Breast epithelium (tissue), 4 donors: ENCODE data around the gene SGSH. TPM values are rescaled to one million over a fixed set of nuclear protein-coding genes. Genes with fewer than 3 reads are reported as not detected.
A peak's percentile ranks its signal among the peaks of the same experiment; 100 is the strongest.

ENCODE experiments used
- DNase-seq, 2 donors: peaks; one replicate each; pipeline ENCODE4 v3.0.0-alpha.2; 2019; ENCODE audit warnings: low spot score in 2 of 2
- H3K27ac ChIP-seq, 2 donors: fragments of 200-600 bp; sonication (generic) in 1 of 2; one replicate each; pipeline ENCODE4 v1.5.1; 2016 to 2019; ENCODE audit warnings: mild to moderate bottlenecking in 1 of 2
- H3K27me3 ChIP-seq, 2 donors: fragments of 200-600 bp; sonication (generic) in 1 of 2; one replicate each; pipeline versions ENCODE4 v1.5.1 to v1.6.0; 2017 to 2019; ENCODE audit warnings: control low read depth in 1 of 2, mild to moderate bottlenecking in 1 of 2
- H3K36me3 ChIP-seq: fragments of 200-600 bp; one replicate; pipeline ENCODE4 v1.5.1; 2019
- H3K4me1 ChIP-seq, 2 donors: fragments of 200-600 bp; sonication (generic); one replicate each; pipeline ENCODE4 v1.5.1; 2016 to 2019; ENCODE audit warnings: control low read depth in 1 of 2
- H3K4me3 ChIP-seq, 3 donors: fragments of 200-600 bp; sonication (generic); 1 replicate in 2 of 3; 2 replicates in 1 of 3; pipeline ENCODE4 v1.5.1; 2016 to 2019; ENCODE audit warnings: mild to moderate bottlenecking in 3 of 3, moderate library complexity in 2 of 3
- H3K9me3 ChIP-seq, 2 donors: fragments of 200-600 bp; sonication (generic) in 1 of 2; one replicate each; pipeline ENCODE4 v1.5.1; 2016 to 2019; ENCODE audit warnings: control low read depth in 1 of 2
- POLR2A ChIP-seq: fragments of 450-650 bp; IDR thresholded peaks from one replicate; pipeline ENCODE4 v1.6.1; 2016; ENCODE audit warnings: antibody characterized with exemption, mild to moderate bottlenecking, moderate library complexity
- POLR2AphosphoS5 ChIP-seq, 3 donors: sonication (generic); formaldehyde crosslinking; IDR thresholded peaks; one replicate each; pipeline ENCODE4 v1.6.1; 2017; ENCODE audit warnings: antibody characterized with exemption in 3 of 3
- intact Hi-C: fragments of 100-400 bp; cut with DNase I; formaldehyde crosslinking; loops from one replicate; pipeline ENCODE4 v1.15.1; 2023; ENCODE audit warnings: low total_unique reads
- total RNA-seq, 3 donors: library from RNA; depleted of rRNA; stranded (reverse); fragments of >200 nt; gene quantifications; one replicate each; pipeline ENCODE4 v1.1.0, GENCODE V29; 2016
- TF ChIP-seq, protein P1 (sequence below), 3 donors: fragments of 450-650 bp; IDR thresholded peaks; one replicate each; pipeline ENCODE4 v1.5.1; 2016 to 2017; ENCODE audit warnings: antibody characterized with exemption in 3 of 3, mild to moderate bottlenecking in 3 of 3, moderate library complexity in 3 of 3

Gene SGSH
- total RNA-seq, 3 donors from 2014 or later, result 28.3 to 38.1 (median 32.1) TPM

DNA sequence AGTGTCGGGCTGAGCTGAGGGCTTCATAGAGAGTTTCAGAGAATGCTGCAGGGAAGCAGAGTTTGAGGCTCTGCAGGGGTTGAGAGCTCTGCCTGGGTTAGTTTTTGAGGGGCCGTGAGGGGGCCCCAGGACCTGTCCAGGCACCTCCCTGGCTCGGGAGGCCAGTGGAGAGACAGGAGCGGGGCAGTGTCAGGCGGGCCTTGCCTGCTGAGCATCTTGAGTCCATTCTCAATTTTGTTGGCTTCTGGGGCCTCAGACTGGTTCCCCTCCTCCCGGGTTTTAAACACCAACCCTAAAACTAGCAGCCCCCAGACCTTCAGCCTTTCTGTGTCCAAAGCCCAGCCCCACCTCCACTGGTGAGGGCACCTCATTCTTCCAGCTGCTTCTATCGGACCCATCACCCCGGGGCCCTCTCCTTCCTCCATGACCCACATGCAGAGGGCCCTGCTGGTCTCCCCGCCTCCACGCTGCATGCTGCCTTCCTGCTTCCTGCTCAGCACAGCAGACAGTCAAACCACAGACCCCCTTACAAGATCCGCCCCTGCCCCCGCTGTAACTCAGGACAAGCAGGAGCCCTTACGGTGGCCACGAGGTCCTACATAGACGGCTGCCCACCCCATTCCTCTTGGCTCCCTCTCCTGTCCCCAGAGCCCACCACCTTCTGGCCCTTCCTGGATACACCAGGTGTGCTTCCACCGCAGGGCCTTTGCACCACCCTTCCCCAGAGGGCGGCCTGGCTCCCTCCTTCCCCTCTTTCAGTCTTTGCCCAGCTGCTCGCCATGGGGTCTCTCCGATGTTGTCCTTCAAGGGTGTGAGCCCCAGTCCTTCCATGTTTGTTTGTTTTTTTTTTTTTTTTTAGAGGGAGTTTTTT lies 44.3 kb upstream of the SGSH start:
- no peak for DNase-seq
- intact Hi-C loops, result no loop called here
- Histone ChIP-seq H3K27me3 (no peaks in the 10 kb centered on the region), H3K4me3 (peak overlapping the region; percentile 27 to 62 (median 47)), H3K4me1 (peaks cover 15 to 16% of the 10 kb centered on the region in 2 donors), H3K9me3 (no peaks in the 10 kb centered on the region), H3K27ac (peak overlapping the region; percentile 95 to 99), H3K36me3 (no peaks in the 10 kb centered on the region)
- no peak for TF ChIP-seq POLR2AphosphoS5 (IDR thresholded peaks at IDR 0.05)
- TF ChIP-seq POLR2A, result no peak
- TF ChIP-seq, protein P1, sequence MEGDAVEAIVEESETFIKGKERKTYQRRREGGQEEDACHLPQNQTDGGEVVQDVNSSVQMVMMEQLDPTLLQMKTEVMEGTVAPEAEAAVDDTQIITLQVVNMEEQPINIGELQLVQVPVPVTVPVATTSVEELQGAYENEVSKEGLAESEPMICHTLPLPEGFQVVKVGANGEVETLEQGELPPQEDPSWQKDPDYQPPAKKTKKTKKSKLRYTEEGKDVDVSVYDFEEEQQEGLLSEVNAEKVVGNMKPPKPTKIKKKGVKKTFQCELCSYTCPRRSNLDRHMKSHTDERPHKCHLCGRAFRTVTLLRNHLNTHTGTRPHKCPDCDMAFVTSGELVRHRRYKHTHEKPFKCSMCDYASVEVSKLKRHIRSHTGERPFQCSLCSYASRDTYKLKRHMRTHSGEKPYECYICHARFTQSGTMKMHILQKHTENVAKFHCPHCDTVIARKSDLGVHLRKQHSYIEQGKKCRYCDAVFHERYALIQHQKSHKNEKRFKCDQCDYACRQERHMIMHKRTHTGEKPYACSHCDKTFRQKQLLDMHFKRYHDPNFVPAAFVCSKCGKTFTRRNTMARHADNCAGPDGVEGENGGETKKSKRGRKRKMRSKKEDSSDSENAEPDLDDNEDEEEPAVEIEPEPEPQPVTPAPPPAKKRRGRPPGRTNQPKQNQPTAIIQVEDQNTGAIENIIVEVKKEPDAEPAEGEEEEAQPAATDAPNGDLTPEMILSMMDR (IDR thresholded peaks at IDR 0.05), result no peak

DNA sequence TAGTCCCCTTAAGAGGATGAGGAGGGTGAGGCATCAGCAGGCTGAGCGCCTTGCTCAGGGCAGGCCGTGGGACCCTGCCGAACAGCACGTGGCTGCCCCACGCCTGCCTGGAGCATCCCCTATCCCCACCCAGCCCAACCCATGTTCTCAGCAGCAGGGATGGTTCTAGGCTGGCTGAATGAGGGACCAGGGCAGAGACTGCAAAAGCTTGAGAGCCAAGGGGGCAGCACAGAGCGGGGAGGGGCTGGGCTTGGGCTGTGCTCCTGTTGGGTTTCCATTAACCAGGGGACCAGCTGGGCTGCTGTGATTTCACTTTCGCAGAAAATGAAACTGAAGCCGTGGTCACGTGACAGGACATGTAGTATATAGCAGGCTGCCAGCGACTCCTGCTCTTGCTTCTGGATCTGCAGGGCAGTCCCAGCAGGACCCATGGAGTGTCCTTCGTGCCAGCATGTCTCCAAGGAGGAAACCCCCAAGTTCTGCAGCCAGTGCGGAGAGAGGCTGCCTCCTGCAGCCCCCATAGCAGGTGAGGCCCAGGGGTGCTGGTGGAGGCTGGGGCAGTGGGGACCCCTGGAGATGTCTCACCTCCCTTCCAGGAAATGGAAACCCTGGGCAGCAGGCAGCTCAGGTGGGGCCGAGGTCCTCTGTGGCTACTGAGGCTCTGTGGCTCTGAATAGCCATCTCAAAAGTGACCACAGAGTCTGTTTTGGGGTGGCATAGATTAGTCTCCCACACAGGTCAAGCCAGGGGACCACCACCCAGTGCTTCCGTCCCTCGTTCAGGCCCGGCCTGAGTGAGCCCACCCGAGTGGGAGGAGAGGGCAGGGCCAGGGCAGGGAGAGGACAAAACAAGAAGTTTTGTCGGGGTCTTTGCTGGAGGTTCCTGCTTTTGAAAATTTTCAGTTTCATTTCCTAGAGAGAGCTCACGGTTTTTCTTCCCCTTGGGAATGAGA lies 43.4 kb upstream of the SGSH start:
- Histone ChIP-seq H3K4me1 (peaks cover 15 to 16% of the 10 kb centered on the region in 2 donors), H3K27me3 (no peaks in the 10 kb centered on the region), H3K36me3 (no peaks in the 10 kb centered on the region), H3K27ac (peak overlapping the region; percentile 95 to 99), H3K9me3 (no peaks in the 10 kb centered on the region), H3K4me3 (peak overlapping the region; percentile 27 to 62 (median 47))
- intact Hi-C loops, result no loop called here
- TF ChIP-seq POLR2A, result no peak
- TF ChIP-seq POLR2AphosphoS5 (IDR thresholded peaks at IDR 0.05), result peak in 1 of 3 donors; percentile 19
- TF ChIP-seq, protein P1 (IDR thresholded peaks at IDR 0.05), result no peak
- DNase-seq, result peak; percentile 82 to 86

DNA sequence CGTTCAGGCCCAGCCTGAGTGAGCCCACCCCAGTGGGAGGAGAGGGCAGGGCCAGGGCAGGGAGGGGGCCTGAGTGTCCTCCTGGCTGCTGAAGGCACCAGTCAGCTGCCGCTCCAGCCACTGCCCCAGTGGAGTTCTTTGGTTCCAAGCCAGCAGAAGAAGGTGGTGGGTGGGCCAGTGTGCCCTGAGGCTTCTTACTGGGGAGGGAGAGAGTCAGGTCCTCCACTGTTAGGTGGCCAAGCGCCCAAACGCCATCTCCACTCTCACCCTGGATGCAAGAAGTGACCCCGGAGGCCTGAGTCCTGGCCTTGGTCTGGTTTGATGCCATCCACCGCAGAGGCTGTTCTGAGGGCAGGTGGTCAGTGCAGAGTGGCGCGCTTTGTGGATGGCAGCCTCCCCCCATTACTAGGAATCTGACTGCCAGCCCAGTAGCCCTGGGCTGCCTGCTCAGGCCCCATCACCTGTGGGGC lies 42.7 kb upstream of the SGSH start:
- H3K4me3 ChIP-seq, result peak overlapping the region; percentile 27 to 62 (median 47)
- no peak for DNase-seq
- intact Hi-C loops, result no loop called here
- TF ChIP-seq, protein P1 (IDR thresholded peaks at IDR 0.05), result no peak
- no peak for TF ChIP-seq POLR2AphosphoS5 (IDR thresholded peaks at IDR 0.05)
- no peak for TF ChIP-seq POLR2A
- peaks cover 15 to 16% of the 10 kb centered on the region in 2 donors for H3K4me1 ChIP-seq
- no peaks in the 10 kb centered on the region for H3K36me3 ChIP-seq
- H3K9me3 ChIP-seq, result no peaks in the 10 kb centered on the region
- H3K27me3 ChIP-seq, result no peaks in the 10 kb centered on the region
- H3K27ac ChIP-seq, result peak overlapping the region; percentile 95 to 99

DNA sequence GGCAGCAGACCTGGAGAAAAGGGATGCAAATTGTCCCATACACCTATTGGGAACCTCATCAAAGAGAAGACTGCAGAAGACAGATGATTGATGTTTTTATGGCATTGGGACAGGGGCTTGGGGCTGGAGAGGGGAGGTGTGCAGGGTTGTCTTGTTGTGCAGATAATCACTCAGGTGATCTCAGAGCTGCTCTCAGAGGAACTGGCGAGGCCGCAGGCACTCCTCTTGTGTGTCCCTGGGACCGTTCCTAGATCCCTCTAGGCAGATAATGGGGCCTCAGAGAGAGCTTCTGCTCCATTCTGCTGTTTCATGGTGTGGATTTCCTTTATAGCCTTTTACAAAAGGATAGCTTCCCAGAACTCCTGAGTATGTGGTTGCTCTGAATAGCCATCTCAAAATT lies 42.2 kb upstream of the SGSH start:
- intact Hi-C loops, result no loop called here
- H3K9me3 ChIP-seq, result no peaks in the 10 kb centered on the region
- TF ChIP-seq POLR2A, result no peak
- TF ChIP-seq, protein P1 (IDR thresholded peaks at IDR 0.05), result no peak
- no peak for TF ChIP-seq POLR2AphosphoS5 (IDR thresholded peaks at IDR 0.05)
- peaks cover 15 to 16% of the 10 kb centered on the region in 2 donors for H3K4me1 ChIP-seq
- no peaks in the 10 kb centered on the region for H3K36me3 ChIP-seq
- no peaks in the 10 kb centered on the region for H3K27me3 ChIP-seq
- DNase-seq, result no peak
- H3K27ac ChIP-seq, result peak overlapping the region; percentile 95 to 99
- peak overlapping the region in 1 of 3 donors; percentile 99 for H3K4me3 ChIP-seq
